ENCODE measurements around the gene CTXN2. TPM values are rescaled to one million over a fixed set of nuclear protein-coding genes. Genes with fewer than 3 reads are reported as not detected.

The CTXN2 gene
- total and polyA plus RNA-seq, 9 of the 15 experiments (the other 6 are each of a cell fraction or from before 2014, with no cell fraction given), result not detected

- Histone ChIP-seq H3K9ac (ENCODE audit: insufficient read depth in 1 of 2, low read depth in 2 of 2, low read length in 2 of 2) (no peak overlapping the region), H3K79me2 (ENCODE audit: control insufficient read depth, insufficient read depth, low read length) (no peaks in the 10 kb centered on the region), H3K9me3 (replicated peaks; ENCODE audit: control insufficient read depth, insufficient read depth, low read depth, low read length) (no peaks in the 10 kb centered on the region), H3K4me2 (ENCODE audit: insufficient read depth, low read length) (no peak overlapping the region), H3K4me1 (replicated peaks in 1 of 2; ENCODE audit: control insufficient read depth in 2 of 2, insufficient read depth in 2 of 2, low read length in 2 of 2) (no peaks in the 10 kb centered on the region), H2AFZ (ENCODE audit: low read depth, low read length) (no peak overlapping the region), H3K36me3 (ENCODE audit: control insufficient read depth, insufficient read depth, low read length) (no peaks in the 10 kb centered on the region), H3K9me1 (ENCODE audit: control insufficient read depth, insufficient read depth, low read length) (no peaks in the 10 kb centered on the region), H3K27ac (ENCODE audit: extremely low read depth, low read depth, low read length) (no peak overlapping the region), H3K4me3 (no peak overlapping the region), H4K20me1 (replicated peaks; ENCODE audit: control insufficient read depth, insufficient read depth, low read length) (no peaks in the 10 kb centered on the region), H3K27me3 (ENCODE audit: control insufficient read depth in 2 of 2, insufficient read depth in 2 of 2, low read length in 2 of 2) (no peaks in the 10 kb centered on the region)
- no TSS peak for BruUV-seq (replicated peaks)
- in situ Hi-C loops (cut with MboI), result no loop called here
- ATAC-seq, result no peak
- 0% methylated on average over 1 of the region's 1 CpG for WGBS (ENCODE audit: insufficient coverage, low coverage, missing lambda C conversion rate)
- intact Hi-C loops (cut with micrococcal nuclease), result no loop called here
- DNase-seq (ENCODE audit: extremely low read depth in 1 of 4, low spot score in 3 of 4), result no peak
- POLR2A ChIA-PET, result no interaction called here
- no peak for FAIRE-seq
- CTCF ChIA-PET (ENCODE audit: low intra/inter-chr PET ratio), result no interaction called here
- TF ChIP-seq DACH1 (IDR thresholded peaks at IDR 0.05; ENCODE audit: partially characterized antibody) (no peak), POLR3A (IDR thresholded peaks at IDR 0.05; ENCODE audit: borderline replicate concordance, extremely low read depth, insufficient read depth, insufficient read length) (no peak), ZNF695 (CRISPR knock-in tag; IDR thresholded peaks at IDR 0.05) (no peak), PCBP1 (IDR thresholded peaks at IDR 0.05; ENCODE audit: low read depth, low read length, poor library complexity, severe bottlenecking) (no peak), ERF (CRISPR knock-in tag; IDR thresholded peaks at IDR 0.05) (no peak), ELF1 (tag; IDR thresholded peaks at IDR 0.05) (no peak), SIX5 (IDR thresholded peaks at IDR 0.05; ENCODE audit: borderline replicate concordance in 1 of 2, insufficient read depth in 1 of 2, low read depth in 1 of 2, low read length in 2 of 2) (no peak), GATA2 (CRISPR knock-in tag; IDR thresholded peaks at IDR 0.05) (no peak), AFF4 (CRISPR knock-in tag; IDR thresholded peaks at IDR 0.05) (no peak), TCFL5 (CRISPR knock-in tag; conservative IDR thresholded peaks at IDR 0.05) (no peak), ZBTB9 (CRISPR knock-in tag; IDR thresholded peaks at IDR 0.05) (no peak), KHSRP (IDR thresholded peaks at IDR 0.05) (no peak), MLX (CRISPR knock-in tag; conservative IDR thresholded peaks at IDR 0.05) (no peak), ZKSCAN1 (IDR thresholded peaks at IDR 0.05; ENCODE audit: low read depth, low read length) (no peak)
These were observed 29.8 kb downstream of the CTXN2 start for GRCh38 chr15:48221261-48221660.

Data from K562 (cell line).